Coronary artery (tissue), 2 donors: ENCODE measurements around the gene NEUROD2.

Experiments
- DNase-seq: peaks from one replicate; pipeline ENCODE4 v3.0.0-alpha.2; 2017; ENCODE audit warnings: low spot score
- H3K27ac ChIP-seq, 2 donors: fragments of 200-600 bp; sonication (generic); one replicate each; pipeline ENCODE4 v1.5.1; 2016 to 2019
- H3K4me3 ChIP-seq: fragments of 200-600 bp; sonication (generic); 2 replicates; pipeline ENCODE4 v1.5.1; 2016; ENCODE audit warnings: mild to moderate bottlenecking, moderate library complexity
- TF ChIP-seq, protein P1 (sequence below): fragments of 200-600 bp; sonication (generic); IDR thresholded peaks from one replicate; pipeline ENCODE4 v1.5.1; 2019; ENCODE audit warnings: antibody characterized with exemption

NEUROD2 gene

DNA sequence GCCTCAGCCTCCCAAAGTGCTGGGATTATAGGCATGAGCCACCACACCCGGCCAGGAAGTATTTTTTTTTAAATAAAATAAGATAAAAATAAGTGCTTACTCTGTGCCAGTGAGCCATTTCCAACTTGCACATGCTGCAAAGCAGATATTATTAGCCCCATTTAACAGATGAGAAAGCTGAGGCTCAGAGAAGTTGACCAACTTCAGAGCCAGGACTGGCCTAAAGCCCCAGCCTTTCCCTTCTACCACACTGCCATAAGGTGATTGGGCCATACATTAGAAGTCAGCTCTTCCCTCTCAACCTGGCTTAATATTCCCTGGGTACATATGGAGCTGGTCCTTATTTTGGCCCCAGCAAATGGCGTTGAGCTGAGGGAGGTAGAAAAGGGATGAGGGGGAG is 25.1 kb downstream of the NEUROD2 start:
- no peak overlapping the region for H3K4me3 ChIP-seq
- TF ChIP-seq, protein P1, sequence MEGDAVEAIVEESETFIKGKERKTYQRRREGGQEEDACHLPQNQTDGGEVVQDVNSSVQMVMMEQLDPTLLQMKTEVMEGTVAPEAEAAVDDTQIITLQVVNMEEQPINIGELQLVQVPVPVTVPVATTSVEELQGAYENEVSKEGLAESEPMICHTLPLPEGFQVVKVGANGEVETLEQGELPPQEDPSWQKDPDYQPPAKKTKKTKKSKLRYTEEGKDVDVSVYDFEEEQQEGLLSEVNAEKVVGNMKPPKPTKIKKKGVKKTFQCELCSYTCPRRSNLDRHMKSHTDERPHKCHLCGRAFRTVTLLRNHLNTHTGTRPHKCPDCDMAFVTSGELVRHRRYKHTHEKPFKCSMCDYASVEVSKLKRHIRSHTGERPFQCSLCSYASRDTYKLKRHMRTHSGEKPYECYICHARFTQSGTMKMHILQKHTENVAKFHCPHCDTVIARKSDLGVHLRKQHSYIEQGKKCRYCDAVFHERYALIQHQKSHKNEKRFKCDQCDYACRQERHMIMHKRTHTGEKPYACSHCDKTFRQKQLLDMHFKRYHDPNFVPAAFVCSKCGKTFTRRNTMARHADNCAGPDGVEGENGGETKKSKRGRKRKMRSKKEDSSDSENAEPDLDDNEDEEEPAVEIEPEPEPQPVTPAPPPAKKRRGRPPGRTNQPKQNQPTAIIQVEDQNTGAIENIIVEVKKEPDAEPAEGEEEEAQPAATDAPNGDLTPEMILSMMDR, result no peak
- DNase-seq, result no peak
- H3K27ac ChIP-seq, result no peak overlapping the region

DNA sequence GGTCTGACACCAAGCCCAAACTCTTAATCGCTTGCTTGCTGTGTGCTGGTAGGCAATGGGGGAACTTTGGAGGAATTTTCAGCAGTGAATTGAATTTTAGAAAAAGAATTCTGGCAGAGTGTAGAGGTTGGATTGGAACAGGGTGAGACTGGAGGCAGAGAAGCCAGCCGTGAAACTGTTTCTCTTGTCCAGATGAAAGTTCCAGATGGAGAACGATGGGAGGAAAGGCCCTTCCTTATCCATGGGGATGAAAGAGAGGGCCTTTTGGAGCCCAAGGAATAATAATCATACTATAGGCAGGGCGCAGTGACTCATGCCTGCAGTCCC is 26.0 kb downstream of the NEUROD2 start:
- no peak for DNase-seq
- Histone ChIP-seq H3K4me3 (no peak overlapping the region), H3K27ac (no peak overlapping the region)
- TF ChIP-seq, protein P1, result no peak

DNA sequence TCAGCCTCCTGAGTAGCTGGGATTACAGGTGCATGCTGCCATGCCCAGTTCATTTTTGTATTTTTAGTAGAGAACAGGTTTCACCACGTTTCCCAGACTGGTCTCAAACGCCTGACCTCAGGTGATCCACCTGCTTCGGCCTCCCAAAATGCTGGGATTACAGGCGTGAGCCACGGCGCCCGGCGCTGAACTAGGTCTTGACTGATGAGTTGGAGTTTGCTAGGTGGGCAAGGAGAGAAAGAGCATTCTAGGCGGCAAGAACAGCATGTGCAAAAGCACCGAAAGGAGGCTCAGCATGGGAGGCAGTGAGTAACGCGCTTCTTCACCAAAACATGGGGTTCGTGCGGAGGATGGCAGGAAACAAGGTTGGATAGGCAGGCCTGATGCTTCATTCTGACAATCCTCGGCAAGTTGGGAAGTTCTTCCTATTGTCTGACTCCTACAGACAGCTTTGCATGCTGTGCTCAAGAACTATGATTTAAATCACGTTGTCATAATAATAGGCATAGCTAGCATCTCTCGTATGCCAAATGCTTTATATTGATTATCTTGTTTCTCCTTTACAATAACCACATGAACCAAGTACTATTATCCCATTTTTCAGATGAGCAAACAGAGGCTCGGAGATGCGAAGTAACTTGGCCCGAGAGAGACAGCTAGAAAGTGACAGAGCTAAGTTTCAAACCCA is 26.5 kb downstream of the NEUROD2 start:
- TF ChIP-seq, protein P1, result no peak
- no peak for DNase-seq
- no peak overlapping the region for H3K4me3 ChIP-seq
- H3K27ac ChIP-seq, result no peak overlapping the region

DNA sequence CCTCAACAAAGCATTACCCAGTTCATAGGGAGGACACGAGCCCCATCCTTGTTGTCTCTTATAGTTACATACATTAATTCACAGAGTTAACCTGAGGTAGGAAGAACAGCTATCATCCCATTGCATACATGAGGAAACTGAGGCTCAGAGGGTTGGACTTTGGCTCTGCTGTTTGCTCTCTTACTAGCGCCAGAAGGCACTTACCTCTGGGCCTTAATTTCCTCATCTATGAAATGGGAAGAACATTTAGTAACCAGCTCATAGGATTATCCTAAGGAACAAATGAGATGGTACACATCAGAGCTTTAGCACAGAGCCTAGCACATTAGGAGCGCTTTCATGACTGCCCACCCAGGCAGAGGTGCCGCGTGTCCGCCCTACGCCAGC is 27.6 kb downstream of the NEUROD2 start:
- TF ChIP-seq, protein P1, result no peak
- Histone ChIP-seq H3K27ac (no peak overlapping the region), H3K4me3 (no peak overlapping the region)
- DNase-seq, result no peak

DNA sequence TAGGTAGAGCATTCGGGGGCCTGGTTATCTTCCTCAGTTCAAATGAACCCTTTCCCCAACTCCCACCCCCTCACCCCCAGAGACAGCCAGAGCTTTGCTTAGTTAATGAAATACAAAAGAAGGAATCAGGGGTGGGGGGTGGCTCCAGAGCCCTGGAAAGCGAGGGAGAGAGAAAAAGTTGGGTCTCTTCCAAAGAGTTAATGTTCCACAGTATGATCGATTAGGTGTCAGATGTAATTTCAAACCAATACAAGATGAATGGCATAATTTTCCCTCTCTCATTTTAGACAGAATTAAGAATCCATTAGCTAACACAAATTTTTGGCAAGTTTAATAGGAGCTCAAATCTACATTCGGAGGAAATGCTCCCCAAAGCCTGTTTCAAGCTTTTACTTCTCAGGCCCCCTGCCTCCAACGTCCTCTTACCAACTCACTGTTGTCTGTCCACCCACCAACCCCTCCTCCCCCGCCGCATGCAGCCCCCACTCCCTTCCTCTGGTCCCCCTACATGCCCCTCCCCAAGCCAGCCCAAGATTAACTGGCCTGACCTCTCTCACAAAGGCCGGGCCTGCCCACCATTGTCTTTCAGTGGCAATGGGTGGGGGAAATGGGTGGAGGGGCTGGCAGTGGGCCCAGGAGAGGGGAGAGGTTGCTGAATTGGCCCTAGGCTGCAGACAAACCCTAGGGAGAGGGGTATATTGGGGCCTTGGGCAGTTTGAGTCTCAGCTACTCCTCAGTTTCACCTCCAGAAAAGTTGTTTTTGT is 28.2 kb downstream of the NEUROD2 start:
- TF ChIP-seq, protein P1, result no peak
- DNase-seq, result no peak

DNA sequence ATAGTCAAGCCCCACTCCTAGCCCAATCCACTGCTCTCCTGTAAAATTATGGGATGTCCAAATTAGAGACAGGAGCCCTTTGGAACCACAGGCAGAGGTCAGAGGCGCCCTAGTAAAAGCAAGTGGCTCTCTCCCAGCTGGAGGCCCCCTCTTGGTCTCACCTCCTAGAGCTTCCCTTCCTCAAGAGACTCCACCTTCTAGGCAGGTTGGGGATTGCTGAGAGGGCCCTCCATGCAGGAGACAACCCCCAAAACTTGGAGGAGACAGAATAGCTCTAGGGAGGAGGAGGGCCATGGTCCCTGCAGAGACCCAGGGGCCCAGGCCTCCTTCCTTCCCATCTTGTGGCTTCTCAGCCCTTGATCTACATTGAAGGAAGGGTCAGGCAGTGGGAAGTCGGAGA is 29.4 kb downstream of the NEUROD2 start:
- Histone ChIP-seq H3K27ac (no peak overlapping the region), H3K4me3 (no peak overlapping the region)
- DNase-seq, result no peak
- TF ChIP-seq, protein P1, result no peak

More for the DNA sequence above, 28.2 kb downstream of the NEUROD2 start:
- Histone ChIP-seq H3K27ac (no peak overlapping the region), H3K4me3 (no peak overlapping the region)

DNA sequence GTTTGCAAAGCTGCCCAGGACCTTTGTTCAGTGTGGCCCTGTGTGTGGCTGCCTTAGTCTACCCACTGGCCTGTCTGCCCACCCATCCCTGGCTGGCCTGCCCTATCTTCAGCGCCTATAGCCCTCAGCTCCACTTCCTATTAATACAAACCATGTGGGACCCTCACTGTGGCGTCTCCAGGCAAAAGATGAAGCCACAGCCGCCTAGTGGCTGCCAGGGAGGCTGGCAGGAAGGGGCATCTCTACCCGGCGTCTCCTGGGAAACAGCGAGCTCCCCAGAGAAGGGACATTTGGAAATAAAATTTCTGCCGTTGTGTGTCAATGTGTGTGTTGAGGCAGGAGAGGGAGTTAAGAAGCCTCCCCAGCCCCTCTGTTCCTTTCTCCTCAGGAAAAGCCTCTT is 31.5 kb downstream of the NEUROD2 start:
- no peak for DNase-seq
- TF ChIP-seq, protein P1, result no peak
- Histone ChIP-seq H3K4me3 (no peak overlapping the region), H3K27ac (no peak overlapping the region)
